Immature natural killer cell (primary cell): Measurements from ENCODE around the gene LEF1. TPM values are rescaled to one million over a fixed set of nuclear protein-coding genes. Genes with fewer than 3 reads are reported as not detected.

Source experiments
- DNase-seq, 3 donors: peaks; one replicate each; pipeline ENCODE4 v3.0.0; 2022; ENCODE audit warnings: mixed read lengths in 1 of 3
- H3K27ac Mint-ChIP-seq, 6 donors: one replicate each; pipeline ENCODE4 v1.8.0; 2020; ENCODE audit warnings: mixed read lengths in 6 of 6, mild to moderate bottlenecking in 5 of 6, inconsistent platforms in 4 of 6, moderate library complexity in 3 of 6
- H3K27me3 Mint-ChIP-seq, 3 donors: one replicate each; pipeline ENCODE4 v1.8.0; 2020 to 2021; ENCODE audit warnings: low read depth in 3 of 3, mild to moderate bottlenecking in 3 of 3, mixed read lengths in 3 of 3, moderate library complexity in 3 of 3, inconsistent platforms in 1 of 3
- H3K36me3 Mint-ChIP-seq, 3 donors: one replicate each; pipeline ENCODE4 v1.8.0; 2020; ENCODE audit warnings: mixed read lengths in 3 of 3, inconsistent platforms in 2 of 3, mild to moderate bottlenecking in 2 of 3
- H3K4me1 Mint-ChIP-seq, 2 donors: one replicate each; pipeline ENCODE4 v1.8.0; 2020; ENCODE audit warnings: inconsistent platforms in 2 of 2, mild to moderate bottlenecking in 2 of 2, mixed read lengths in 2 of 2, moderate library complexity in 1 of 2
- H3K4me3 Mint-ChIP-seq, 5 donors: one replicate each; pipeline ENCODE4 v1.8.0; 2020; ENCODE audit warnings: mild to moderate bottlenecking in 5 of 5, mixed read lengths in 5 of 5, inconsistent platforms in 3 of 5, moderate library complexity in 3 of 5
- H3K9me3 Mint-ChIP-seq, 6 donors: one replicate each; pipeline ENCODE4 v1.8.0; 2020; ENCODE audit warnings: mild to moderate bottlenecking in 6 of 6, mixed read lengths in 6 of 6, inconsistent platforms in 4 of 6, moderate library complexity in 3 of 6
- polyA plus RNA-seq, 3 donors: library from polyadenylated mRNA; unstranded; fragments of 300-500 nt; fragmentation: Illumina TruSeq; gene quantifications; one replicate each; pipeline ENCODE4 v1.2.3, GENCODE V29; 2021

The LEF1 gene
- polyA plus RNA-seq, 3 donors from 2014 or later: 16.7 to 29.7 (median 28.7) TPM

DNA sequence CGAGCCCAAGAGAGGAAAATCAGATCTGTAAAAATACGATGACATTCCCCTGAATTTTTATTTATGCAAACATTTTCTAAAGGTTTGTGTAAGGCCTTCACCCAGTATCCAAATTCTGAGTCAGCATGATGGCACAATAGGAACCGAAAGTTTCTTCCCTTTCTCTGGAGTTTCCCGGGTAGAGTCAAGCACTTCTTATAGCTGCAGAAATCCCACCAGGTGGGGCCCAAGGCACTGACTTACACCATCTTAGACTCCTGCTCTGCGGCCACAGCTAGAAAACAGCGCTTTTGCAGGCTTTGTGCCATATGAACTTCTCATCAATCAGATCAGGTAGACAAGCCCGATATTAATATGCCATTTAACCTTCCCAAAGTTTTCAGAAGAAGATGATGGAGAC lies 13.4 kb downstream of the LEF1 start:
- no peaks in the 10 kb centered on the region for H3K36me3 Mint-ChIP-seq
- no peak overlapping the region for H3K4me3 Mint-ChIP-seq
- peaks cover 10 to 12% of the 10 kb centered on the region in 2 donors for H3K4me1 Mint-ChIP-seq
- H3K27ac Mint-ChIP-seq: no peak overlapping the region
- no peak for DNase-seq
- H3K9me3 Mint-ChIP-seq: no peaks in the 10 kb centered on the region
- peaks cover 0 to 5% (median 3%) of the 10 kb centered on the region in 3 donors for H3K27me3 Mint-ChIP-seq

DNA sequence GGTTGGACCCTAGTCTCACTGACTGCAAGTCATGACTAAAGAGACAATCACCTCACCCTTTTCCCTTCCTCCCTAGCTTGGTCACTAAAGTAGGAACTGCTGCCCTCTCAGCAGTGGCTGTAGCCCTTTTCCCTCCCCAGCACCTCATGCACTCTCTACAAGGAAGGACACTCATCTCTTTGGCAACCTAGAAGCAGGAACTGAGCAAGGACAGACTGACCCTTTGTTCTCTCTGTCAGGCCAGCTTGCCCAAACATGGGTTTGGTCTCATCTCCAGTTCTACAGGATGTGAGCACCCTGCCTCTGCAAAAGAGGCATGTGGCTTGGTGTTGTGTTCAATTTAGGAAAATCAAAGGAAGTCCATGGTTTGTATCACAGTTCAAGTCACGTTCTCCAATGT lies 15.8 kb downstream of the LEF1 start:
- Mint-ChIP-seq H3K27me3 (peaks cover 0 to 5% (median 2%) of the 10 kb centered on the region in 3 donors), H3K36me3 (no peaks in the 10 kb centered on the region), H3K4me3 (no peak overlapping the region), H3K4me1 (no peaks in the 10 kb centered on the region), H3K27ac (no peak overlapping the region), H3K9me3 (no peaks in the 10 kb centered on the region)
- no peak for DNase-seq

DNA sequence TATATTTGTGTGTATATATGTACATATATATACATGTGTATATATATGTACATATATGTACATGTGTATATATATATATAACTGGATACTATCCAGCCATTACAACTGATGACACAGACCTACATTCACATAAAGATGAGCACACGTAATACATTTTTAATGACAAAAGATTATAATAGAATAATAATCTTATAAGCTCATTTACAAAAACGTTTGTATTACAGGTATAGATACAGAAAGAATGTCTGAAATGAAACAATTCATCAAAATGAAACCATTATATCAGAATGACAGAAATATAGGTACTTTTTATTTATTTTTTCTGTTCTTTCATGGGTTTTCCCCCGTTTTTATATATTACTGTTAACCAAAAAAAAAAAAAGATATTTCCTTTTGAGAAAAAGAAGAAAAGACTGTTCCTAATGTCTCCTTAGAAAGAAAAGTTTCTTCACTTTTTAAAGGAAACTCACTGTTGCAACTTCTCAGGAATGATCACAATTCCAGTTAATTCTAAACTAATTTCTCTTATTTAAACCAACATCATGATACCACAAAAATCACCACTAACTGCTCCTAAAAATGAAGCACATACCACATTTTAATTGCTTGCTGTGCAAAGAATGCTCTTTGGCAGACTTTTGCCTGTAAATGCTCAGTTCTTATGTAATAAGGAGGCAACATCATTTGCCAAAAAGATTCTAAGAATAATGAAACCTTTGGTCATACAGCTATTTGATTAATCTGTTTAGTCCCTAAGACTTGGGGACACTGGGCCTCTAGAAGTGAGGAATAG lies 18.9 kb downstream of the LEF1 start:
- H3K27ac Mint-ChIP-seq: no peak overlapping the region
- H3K4me3 Mint-ChIP-seq: no peak overlapping the region
- no peaks in the 10 kb centered on the region for H3K9me3 Mint-ChIP-seq
- H3K36me3 Mint-ChIP-seq: no peaks in the 10 kb centered on the region
- H3K4me1 Mint-ChIP-seq: no peaks in the 10 kb centered on the region
- H3K27me3 Mint-ChIP-seq: peaks cover 0 to 6% (median 0%) of the 10 kb centered on the region in 3 donors
- DNase-seq: no peak

DNA sequence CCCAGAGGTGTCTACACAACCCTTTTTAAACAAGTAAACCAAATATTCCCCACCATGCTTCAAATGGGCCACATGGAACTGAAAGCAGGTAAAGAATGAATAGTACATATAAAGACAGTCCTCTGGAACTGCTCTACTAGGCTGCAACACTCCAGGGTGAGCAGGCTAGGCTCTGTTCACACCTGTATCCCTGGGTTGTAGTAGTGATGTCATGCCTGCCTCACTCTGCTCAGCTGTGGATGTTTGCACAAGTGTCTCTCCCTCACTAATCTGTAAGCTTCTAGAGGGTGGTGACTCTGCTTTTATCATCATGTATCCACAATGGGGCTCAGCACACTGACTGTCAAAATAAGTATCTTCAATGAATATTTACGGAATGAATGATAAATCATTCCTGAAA lies 20.4 kb downstream of the LEF1 start:
- Mint-ChIP-seq H3K9me3 (no peaks in the 10 kb centered on the region), H3K4me3 (no peak overlapping the region), H3K27me3 (peaks cover 1 to 6% (median 2%) of the 10 kb centered on the region in 3 donors), H3K27ac (no peak overlapping the region), H3K36me3 (no peaks in the 10 kb centered on the region), H3K4me1 (peaks cover 0 to 4% of the 10 kb centered on the region in 2 donors)
- DNase-seq: no peak

DNA sequence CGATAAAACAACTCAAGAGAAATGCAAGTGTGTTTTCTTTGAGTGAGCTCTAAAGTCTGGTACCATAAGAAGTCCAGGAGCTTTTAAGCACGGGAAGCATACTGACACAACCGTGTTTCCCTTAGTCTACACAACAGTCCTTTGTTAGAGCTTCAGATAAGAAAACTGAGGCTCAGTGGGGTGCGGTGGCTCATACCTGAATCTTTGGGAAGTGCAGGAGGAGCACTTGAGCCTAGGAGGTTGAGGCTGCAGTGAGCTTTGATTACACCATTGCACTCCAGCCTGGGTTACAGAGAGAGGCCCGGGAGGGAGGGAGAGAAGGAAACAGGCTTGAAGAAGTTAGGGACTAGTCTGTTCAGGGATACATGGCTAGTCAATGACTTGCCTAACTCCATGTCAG lies 21.9 kb downstream of the LEF1 start:
- Mint-ChIP-seq H3K36me3 (no peaks in the 10 kb centered on the region), H3K4me3 (no peak overlapping the region), H3K27ac (no peak overlapping the region), H3K9me3 (no peaks in the 10 kb centered on the region), H3K27me3 (peaks cover 2 to 6% (median 2%) of the 10 kb centered on the region in 3 donors), H3K4me1 (peaks cover 0 to 4% of the 10 kb centered on the region in 2 donors)
- DNase-seq: no peak

DNA sequence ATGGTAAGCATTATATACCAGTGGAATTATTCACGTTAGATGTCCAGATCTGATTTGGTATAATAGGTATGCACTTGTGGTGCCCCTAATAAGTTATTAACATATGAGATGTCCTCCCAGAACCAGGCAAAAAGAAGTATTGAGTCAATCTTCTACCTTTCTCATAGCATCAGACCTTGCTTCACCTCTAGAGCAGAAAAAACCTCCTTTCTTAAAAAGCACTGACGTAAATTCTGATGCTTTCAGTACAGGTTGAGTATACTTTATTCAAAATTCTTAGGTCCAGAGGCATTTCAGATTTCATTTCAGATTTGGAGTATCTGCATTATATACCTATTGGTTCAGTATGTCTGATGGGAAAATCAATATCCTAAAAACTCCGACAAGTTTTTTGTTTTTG lies 22.4 kb downstream of the LEF1 start:
- Mint-ChIP-seq H3K4me3 (no peak overlapping the region), H3K27ac (no peak overlapping the region), H3K4me1 (peaks cover 0 to 4% of the 10 kb centered on the region in 2 donors), H3K9me3 (no peaks in the 10 kb centered on the region), H3K36me3 (no peaks in the 10 kb centered on the region), H3K27me3 (peaks cover 2 to 9% (median 2%) of the 10 kb centered on the region in 3 donors)
- DNase-seq: no peak

DNA sequence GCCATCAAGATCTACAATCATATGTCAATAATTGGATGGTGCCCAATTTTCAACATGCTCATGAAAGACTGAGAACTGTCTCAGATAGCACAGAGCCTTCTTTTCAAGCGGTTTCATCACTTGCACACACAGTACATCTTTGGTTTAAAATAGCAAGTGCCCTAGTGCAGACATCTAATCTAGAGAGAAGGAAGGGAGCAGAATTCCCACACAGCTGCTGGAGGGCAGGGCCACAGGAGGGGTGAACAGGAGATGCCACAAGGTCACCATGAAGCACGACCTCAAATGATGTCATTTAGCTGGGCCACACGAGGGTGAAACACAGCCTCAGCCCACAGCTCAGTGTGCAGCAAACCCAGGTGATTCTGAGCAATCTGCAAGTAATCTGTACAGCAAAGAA lies 24.3 kb downstream of the LEF1 start:
- Mint-ChIP-seq H3K36me3 (no peaks in the 10 kb centered on the region), H3K4me1 (peaks cover 0 to 4% of the 10 kb centered on the region in 2 donors)
- no peak for DNase-seq

DNA sequence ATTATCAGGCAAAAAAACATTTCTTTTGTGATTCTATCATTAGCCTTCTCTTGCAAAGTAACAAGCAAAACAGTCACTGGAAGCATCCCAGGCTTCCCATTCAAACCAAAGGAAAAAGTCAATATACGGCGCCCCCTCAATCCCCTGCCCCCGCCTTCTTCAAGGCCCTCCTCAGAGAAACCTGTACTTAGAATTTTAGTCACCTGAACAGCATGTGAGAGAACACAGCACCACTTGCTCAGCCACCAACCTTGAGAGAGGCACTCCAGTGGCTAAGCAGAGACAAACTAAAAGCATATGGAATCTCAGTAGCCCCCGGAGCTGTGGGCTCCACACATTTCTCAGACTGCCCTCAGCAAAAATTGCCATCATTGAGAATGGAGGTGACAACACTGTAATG lies 25.2 kb downstream of the LEF1 start:
- Mint-ChIP-seq H3K4me3 (no peak overlapping the region), H3K27ac (no peak overlapping the region), H3K36me3 (no peaks in the 10 kb centered on the region), H3K4me1 (peaks cover 0 to 4% of the 10 kb centered on the region in 2 donors), H3K27me3 (peaks cover 2 to 11% (median 2%) of the 10 kb centered on the region in 3 donors), H3K9me3 (no peaks in the 10 kb centered on the region)
- no peak for DNase-seq

More for the DNA sequence above, 24.3 kb downstream of the LEF1 start:
- H3K4me3 Mint-ChIP-seq: no peak overlapping the region
- H3K9me3 Mint-ChIP-seq: no peaks in the 10 kb centered on the region
- H3K27ac Mint-ChIP-seq: no peak overlapping the region
- peaks cover 2 to 11% (median 2%) of the 10 kb centered on the region in 3 donors for H3K27me3 Mint-ChIP-seq

DNA sequence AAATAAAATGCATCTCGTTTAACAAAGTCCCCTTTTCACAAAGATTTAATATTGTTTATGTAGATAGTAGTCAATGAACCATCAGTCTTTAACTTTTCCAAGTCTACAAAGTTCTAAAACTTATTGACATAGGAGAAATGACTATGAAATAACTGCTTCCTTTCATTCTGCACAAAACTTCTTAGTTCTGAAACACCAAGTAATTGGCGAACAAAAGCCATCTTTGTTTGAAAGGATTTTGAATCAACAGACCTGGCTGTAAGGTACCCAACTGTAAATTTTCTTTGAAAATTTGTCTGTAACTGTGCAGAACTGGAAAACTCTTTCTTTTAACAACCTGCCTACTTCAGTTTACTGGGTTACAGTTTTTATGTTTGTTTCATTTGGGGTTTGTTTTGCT lies 25.9 kb downstream of the LEF1 start:
- DNase-seq: no peak
- H3K27me3 Mint-ChIP-seq: peaks cover 2 to 11% (median 2%) of the 10 kb centered on the region in 3 donors
- H3K36me3 Mint-ChIP-seq: no peaks in the 10 kb centered on the region
- H3K9me3 Mint-ChIP-seq: no peaks in the 10 kb centered on the region
- peaks cover 0 to 4% of the 10 kb centered on the region in 2 donors for H3K4me1 Mint-ChIP-seq
- no peak overlapping the region for H3K27ac Mint-ChIP-seq
- H3K4me3 Mint-ChIP-seq: no peak overlapping the region

DNA sequence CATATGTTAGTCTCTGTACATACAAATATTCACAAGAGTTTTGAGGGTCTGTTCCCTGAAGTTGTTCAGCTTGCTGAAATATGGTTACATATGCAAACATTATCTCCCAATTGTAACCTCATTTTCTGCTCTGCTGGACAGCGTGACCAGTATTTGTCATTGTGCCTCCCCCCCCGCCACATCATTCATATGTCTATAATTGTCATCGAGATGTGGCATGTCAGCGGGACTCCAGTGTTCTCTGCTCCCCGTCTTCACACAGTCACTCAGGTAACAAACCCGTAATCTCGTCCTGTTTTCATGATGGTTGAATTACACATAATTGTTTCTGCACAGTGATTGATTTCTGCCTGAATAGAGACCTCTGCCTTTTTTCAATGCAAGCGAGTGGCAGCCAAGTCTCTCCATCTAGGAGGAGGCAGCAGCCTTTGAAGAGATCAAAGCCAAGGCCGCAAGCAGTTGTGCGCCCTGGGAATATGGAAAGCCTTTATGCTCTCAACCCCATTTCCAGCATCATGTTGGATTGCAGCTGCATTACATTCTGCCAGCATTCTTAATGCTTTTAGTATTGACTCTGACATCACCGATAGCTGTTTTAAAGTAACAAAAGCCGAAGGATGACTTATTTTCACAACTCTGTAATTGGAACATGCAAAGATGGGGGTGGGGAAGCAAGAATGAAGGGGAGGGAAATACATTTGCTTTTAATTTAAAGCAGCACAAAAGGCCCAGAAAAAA lies 27.4 kb downstream of the LEF1 start:
- Mint-ChIP-seq H3K36me3 (no peaks in the 10 kb centered on the region), H3K27me3 (peaks cover 2 to 11% (median 2%) of the 10 kb centered on the region in 3 donors), H3K4me3 (no peak overlapping the region), H3K27ac (peak overlapping the region in 1 of 6 donors; percentile 20), H3K4me1 (peaks cover 0 to 4% of the 10 kb centered on the region in 2 donors), H3K9me3 (no peaks in the 10 kb centered on the region)
- DNase-seq: no peak

DNA sequence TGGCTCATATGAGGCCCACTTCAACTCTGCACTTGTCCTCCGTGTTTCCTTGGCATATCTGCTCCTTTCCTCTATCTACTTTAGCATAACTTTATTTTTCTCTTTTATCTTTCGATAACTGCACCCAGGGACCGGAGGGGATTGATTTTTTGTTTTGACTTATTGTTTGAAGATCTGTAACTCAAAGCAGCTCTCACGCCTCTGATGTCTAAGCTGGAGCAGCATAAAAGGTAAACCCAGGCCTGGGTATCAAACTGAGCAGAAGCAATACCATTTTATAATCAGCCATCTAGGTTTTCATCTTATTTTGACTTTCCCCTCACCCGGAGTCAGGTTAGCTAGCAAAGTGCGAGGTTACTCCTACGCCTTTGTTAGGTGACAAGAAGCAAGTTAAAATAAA lies 28.4 kb downstream of the LEF1 start:
- peaks cover 2 to 5% (median 2%) of the 10 kb centered on the region in 3 donors for H3K27me3 Mint-ChIP-seq
- peaks cover 0 to 4% of the 10 kb centered on the region in 2 donors for H3K4me1 Mint-ChIP-seq
- no peaks in the 10 kb centered on the region for H3K9me3 Mint-ChIP-seq
- no peak overlapping the region for H3K4me3 Mint-ChIP-seq
- DNase-seq: no peak
- peak overlapping the region in 1 of 6 donors; percentile 14 for H3K27ac Mint-ChIP-seq
- no peaks in the 10 kb centered on the region for H3K36me3 Mint-ChIP-seq

DNA sequence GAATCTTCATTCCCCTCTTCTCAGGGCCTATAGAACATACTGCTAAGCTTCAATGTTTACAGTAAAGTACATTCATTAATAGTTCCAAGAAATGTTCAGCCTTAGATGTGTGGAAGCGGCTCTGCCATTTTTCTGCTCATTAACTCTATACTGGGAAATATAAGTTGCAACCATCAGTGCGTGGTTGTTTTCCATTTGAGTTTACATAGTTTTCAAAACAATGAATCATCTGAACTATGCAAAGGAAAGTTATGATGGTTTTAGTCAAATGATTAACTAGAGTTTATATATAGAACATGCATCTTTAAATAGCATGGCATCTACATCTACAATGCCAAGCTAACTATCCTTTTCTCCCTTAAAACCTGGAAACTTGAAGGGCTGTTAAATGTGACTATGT lies 29.6 kb downstream of the LEF1 start:
- Mint-ChIP-seq H3K9me3 (no peaks in the 10 kb centered on the region), H3K36me3 (peaks cover 0 to 3% (median 0%) of the 10 kb centered on the region in 3 donors), H3K27me3 (peaks cover 2 to 10% (median 4%) of the 10 kb centered on the region in 3 donors), H3K4me3 (no peak overlapping the region), H3K4me1 (peaks cover 0 to 2% of the 10 kb centered on the region in 2 donors), H3K27ac (no peak overlapping the region)
- no peak for DNase-seq

DNA sequence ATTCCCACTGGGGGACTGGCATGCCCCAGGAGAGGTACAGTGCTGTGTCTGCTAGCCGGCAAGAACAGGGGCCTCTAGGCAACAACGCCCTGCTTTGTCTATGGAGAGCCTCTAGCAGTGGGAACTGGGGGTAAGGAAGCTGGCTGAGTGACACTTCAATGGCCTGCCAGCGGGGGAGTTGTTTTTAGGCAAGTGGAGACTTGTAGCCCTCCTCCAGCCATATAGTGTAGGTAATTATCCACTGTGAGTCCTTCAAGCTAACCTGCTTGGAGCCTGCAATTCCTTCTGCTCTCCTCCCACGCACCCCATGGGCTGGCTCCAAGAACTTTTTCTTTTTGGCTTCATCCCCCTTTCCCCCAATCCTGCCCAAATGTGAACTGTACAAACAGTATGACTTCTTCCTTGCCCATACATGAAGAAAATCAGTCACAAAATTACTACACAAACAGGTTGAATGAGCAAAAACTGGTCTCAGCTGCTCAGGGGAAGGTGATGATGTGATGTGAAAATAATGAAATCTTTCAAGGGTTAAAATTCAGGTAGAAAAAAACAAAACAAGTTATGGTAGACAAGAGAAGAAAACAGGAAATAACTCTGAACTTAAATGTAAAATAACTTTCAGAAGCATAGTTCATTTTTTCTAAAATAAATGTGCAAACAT lies 33.1 kb downstream of the LEF1 start:
- H3K4me3 Mint-ChIP-seq: no peak overlapping the region
- no peaks in the 10 kb centered on the region for H3K9me3 Mint-ChIP-seq
- DNase-seq: no peak
- H3K27me3 Mint-ChIP-seq: peaks cover 0 to 8% (median 2%) of the 10 kb centered on the region in 3 donors
- peaks cover 0 to 2% of the 10 kb centered on the region in 2 donors for H3K4me1 Mint-ChIP-seq
- no peak overlapping the region for H3K27ac Mint-ChIP-seq
- H3K36me3 Mint-ChIP-seq: peaks cover 0 to 3% (median 0%) of the 10 kb centered on the region in 3 donors

DNA sequence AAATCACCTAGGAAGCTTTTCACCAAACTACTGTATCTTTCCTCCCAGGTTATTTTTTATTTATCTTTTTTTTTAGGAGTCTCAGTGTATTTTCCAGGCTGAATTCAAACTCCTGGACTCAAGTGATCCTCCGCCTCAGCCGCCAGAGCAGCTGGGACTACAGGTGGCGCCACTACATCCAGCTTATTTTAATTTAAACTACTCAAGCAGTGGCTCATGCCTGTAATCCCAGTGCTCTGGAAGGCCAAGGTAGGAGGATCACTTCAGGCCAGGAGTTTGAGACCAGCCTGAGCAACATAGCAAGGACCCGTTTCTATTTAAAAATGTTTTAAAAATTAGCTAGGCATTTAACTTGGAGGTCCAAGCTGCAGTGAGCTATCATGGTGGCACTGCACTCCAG lies 37.8 kb downstream of the LEF1 start:
- peaks cover 0 to 3% (median 0%) of the 10 kb centered on the region in 3 donors for H3K36me3 Mint-ChIP-seq

More for the DNA sequence above, 37.8 kb downstream of the LEF1 start:
- H3K4me3 Mint-ChIP-seq: no peak overlapping the region
- no peaks in the 10 kb centered on the region for H3K9me3 Mint-ChIP-seq
- DNase-seq: no peak
- H3K27me3 Mint-ChIP-seq: peaks cover 0 to 12% (median 4%) of the 10 kb centered on the region in 3 donors
- H3K4me1 Mint-ChIP-seq: peaks cover 0 to 2% of the 10 kb centered on the region in 2 donors
- no peak overlapping the region for H3K27ac Mint-ChIP-seq
